Activated naive CD4-positive, alpha-beta T cell (primary cell): ENCODE measurements around the gene SIGLEC10.

Experiments used
- DNase-seq, 4 experiments: peaks; one replicate each; lab custom pipeline; 2025; lab: John Stamatoyannopoulos, UW

SIGLEC10 gene

GRCh38 chr19:51365965-51366388 lies 51.5 kb downstream of the SIGLEC10 start, which contains the start of gene ETFB:
TSS of gene ETFB (minus strand) at chr19:51366388. CDS start at chr19:51366326, 62 bp downstream.
- DNase-seq, result no peak

DNA sequence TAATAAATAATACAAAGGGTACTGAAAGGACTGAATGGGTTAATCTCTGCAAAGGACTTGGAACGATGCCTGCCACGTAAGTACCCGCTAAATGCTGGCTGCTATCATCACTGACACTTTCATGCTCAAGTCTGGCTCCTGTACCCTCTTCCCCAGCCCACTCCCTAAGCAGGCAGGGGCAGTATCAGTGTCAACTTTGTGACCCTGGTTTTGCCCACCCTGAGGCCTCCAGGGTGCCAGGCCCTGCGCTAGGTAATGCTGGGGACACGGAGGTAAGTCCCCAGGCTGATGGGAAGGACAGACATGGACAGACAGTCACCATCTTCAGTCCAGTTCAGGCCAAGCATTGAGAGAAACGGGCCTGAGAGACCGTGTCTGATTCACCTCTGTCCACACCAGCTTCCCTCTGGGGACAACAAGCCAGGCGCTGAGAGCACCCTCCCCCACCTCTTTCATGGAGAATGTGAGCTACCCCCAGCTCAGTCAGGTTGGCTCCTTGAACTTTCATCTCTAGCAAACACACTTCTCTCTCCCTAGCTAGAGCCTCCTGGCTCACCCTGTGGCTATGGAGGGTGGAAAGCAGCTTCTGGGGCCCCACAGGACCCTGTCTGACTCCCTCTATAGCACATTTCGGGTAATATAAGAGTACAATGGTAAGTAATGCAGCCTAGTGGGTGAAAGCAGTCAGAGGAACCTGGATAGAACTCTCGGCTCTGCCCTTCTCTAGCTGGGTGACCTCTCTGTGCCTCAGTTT lies 52.1 kb downstream of the SIGLEC10 start:
- no peak for DNase-seq

DNA sequence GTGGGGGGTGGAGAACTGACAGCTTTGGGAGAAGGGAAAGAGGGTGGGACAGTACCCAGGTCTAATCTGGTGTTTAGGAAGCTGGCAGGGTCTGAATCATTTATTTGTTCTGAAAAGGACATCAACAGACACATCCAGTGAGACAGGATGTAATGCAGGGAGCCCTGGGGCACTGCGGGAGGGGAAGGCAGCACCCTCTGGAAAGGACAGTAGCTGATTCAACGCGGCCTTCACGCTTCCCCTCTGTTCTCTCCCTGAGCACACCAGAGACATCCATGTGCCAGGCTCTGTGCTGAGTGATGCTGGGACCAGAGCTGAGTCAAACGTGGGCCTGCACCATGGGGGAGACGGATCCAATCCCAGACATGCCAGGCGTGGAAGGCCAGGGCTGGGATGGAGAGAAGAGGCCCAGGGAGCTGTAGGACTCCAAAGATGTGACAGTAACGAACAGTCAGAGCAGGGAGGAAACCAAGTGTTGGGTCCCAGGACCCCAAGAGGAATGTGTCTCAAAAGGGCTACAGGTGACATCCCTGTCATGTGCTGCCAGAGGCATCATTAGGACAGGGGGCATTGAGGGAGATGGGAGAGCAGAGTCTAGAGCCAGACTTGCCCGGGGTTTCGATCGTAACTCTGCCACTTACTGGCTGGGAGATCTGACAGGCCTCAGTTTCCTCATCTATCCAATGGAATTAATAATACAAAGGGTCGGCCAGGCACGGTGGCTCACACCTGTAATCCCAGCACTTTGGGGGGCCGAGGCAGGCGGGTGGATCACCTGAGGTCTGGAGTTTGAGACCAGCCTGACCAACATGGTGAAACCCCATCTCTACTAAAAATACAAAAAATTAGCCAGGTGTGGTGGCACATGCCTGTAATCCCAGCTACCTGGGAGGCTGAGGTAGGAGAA lies 53.0 kb downstream of the SIGLEC10 start:
- no peak for DNase-seq

DNA sequence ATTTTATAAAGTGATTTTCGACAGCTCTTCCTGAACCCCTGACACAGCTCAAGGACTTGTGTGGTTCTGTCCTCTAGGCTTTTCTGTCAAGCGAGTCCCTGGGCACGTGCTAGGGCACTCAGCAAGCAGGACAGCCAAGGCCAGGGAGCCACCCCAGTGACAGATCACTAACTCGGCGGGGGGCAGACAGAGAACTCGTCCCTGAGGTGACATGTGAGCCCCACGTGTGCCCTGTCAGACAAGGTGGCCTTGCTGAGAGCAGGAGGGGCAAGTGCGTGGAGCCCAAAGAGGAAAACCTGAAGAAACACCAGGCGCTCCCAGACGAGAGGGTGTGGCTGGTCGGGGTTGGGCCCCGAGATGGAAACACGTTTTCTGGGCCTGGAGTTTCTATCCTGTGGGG lies 56.2 kb downstream of the SIGLEC10 start:
- DNase-seq, result no peak
